GM21367 (cell line): ENCODE results near the gene MESP2.

ENCODE experiments used
- ATAC-seq: cut with Tn5 transposase; IDR thresholded peaks from one replicate; pipeline ENCODE4 v1.9.1; 2021; ENCODE audit not compliant: unreplicated experiment

Gene MESP2, protein sequence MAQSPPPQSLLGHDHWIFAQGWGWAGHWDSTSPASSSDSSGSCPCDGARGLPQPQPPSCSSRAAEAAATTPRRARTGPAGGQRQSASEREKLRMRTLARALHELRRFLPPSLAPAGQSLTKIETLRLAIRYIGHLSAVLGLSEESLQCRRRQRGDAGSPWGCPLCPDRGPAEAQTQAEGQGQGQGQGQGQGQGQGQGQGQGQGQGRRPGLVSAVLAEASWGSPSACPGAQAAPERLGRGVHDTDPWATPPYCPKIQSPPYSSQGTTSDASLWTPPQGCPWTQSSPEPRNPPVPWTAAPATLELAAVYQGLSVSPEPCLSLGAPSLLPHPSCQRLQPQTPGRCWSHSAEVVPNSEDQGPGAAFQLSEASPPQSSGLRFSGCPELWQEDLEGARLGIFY

GRCh38 chr15:89776274-89777072 is at the start of gene MESP2:
Gene MESP2 (plus strand): TSS chr15:89776332. CDS start chr15:89776358, 26 bp downstream.
- no peak for ATAC-seq

- ATAC-seq: no peak
Measured at GRCh38 chr15:89728254-89728653, 47.9 kb upstream of the MESP2 start.

DNA sequence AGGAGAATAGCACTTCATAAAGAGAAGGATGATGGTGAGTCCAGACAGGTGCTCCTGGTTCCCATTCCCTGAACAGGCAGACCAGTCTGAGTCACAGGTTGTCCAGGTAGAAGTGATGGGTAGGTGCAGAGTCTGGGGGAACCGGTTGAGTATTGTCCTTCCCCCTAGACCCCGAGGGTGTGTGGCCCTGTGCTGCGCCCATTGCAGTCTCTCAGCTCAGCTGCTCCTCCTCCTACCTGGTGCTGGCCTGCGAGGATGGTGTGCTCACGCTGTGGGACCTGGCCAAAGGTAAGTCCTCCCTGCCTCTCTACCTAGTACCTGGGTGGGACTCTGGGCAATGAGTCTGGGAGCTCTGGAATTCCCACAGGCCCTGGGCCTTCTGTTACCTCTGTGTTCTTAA is 44.9 kb upstream of the MESP2 start:
- no peak for ATAC-seq

GRCh38 chr15:89732451-89733172 is 43.5 kb upstream of the MESP2 start:
- no peak for ATAC-seq

DNA sequence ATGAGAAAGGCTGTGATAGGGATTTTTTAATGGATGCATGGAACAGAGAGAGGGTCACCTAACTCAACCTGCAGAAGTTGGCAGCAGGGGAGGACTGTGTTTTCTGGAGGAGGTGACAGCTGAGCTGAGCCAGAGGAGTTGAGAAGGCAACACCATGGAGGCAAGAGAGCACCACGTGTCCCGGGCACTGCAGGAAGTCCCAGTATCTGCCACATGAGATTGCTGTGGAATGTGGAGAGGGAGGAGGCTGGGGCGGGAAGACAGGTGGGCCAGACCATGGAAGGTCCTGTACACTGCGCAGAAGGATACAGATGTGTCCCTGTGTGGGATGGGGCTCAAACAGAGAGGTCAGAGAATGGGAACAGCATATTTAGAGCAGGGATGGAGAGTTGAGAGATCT is 40.4 kb upstream of the MESP2 start:
- no peak for ATAC-seq

DNA sequence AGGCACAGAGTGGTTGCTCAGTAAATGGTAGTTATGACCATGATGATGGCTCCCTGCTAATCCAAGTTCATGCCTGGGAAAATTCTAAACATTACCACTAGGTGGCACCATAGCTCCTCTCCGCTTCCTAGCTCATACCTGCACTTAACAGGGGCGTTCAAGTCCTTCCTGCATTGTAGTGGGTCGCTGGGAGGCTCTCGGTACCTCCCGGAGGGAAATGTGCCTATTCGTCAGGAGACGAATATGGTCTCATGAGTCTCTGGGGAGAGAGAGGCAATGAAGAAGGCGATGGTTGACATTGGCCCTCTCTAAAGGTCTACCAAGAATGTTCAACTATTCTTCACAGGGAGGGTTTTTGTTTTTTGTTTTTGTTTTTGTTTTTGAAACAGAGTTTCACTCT is 36.0 kb upstream of the MESP2 start:
- peak; percentile 75 for ATAC-seq

GRCh38 chr15:89743011-89743410 is 33.1 kb upstream of the MESP2 start:
- ATAC-seq: no peak

DNA sequence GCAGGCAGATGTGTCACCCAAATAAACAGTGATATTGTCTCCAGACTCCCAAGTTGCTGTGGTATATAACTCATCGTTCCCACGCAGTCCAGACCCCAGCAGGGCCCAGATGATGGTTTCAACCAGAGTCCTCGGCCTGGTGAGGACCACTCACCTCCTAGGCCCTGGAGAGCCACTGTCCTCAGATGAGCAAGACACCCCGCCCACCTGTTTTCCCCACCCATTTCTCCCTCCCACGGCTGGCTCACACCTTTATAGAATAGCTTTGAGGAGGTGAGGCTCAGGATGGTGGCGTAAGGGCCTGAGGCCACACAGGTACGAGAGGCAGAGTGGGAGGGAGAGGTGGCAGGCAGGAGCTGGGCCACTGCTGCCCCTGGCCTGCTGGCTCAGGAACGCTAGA is 32.5 kb upstream of the MESP2 start:
- ATAC-seq: no peak

DNA sequence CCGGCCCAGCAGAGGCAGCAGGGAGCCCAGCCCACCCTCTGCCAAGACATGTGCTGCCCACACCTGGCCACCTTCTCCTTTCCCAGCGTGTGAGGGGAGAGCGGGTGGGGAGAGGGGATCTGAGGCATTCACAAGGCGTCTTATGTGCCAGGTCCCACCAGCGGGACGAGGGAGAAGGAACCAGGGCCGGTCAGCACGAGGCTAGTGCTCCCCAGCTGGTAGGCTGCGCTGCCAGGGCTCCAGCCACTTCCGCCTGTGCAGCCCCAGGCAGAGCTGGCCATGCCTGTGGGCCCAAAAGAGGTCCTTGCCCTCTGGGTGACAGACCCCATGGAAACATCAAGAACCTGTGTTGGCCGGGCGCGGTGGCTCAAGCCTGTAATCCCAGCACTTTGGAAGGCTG is 31.0 kb upstream of the MESP2 start:
- ATAC-seq: no peak

- ATAC-seq: no peak
Measured at GRCh38 chr15:89745768-89746167, 30.4 kb upstream of the MESP2 start.

- ATAC-seq: no peak
Measured at GRCh38 chr15:89746386-89746780, 29.7 kb upstream of the MESP2 start.

DNA sequence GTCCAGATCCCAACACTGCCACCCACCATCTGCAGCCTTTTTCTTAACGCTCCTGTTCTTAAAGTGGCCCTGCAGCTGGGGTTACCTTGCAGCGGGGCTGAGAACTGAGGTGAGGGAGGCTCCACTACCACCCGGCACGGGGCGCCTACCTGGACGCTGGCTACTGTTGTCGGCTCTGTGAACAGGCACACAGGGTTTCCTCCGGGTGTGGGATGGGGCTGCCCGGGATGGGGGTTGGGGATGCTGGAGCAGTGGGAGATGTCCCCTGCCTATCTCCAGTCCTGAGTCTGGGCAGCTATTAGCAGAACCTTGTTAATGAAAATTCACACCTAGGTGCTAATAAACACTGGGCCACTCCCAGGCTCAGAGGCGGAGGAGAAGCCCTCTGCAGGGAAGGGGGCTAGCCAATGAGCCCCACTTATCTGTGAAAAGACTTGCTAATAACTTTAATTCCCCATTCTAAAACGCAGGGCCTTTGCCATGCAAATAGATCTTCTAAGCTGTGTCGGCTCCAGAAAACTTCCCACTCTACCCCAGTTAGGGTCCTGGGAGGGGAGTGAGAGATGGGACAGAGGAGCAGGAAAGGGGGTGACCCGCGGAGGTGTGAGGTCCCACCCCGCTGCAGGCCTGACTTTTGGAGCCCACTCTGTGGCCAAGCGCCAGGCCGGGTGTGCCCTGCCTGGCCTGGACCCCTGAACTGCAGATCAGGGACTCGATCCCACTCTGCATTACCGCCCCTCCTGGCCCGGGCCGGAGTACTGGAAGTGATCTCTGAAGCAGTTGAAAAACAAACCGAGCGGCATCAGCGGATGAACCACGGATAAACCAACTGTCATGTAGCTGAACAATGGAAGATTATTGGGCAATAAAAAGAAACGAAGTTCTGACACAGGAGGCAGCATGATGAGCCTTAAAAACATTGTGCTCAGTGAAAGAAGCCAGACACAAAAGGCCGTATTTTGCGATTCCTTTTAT is 28.1 kb upstream of the MESP2 start:
- no peak for ATAC-seq

DNA sequence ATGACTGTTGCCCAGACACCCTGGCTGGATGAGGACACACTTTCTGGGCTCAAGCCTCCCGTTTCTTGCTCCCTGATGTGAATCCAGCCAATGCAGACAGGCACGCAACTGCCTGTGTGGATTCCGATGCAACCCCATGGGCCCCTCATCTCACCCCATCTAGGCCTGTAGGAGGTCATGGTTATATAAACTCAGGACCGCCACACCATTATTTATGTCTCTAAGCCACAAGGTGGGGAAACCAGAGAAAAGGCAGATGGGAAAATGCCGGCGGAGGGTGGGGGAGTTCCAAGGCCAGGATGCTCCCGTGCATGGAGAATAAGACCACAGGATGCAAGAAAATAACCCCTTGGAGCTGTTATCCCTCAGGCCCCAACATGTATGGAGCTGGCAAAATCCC is 27.1 kb upstream of the MESP2 start:
- no peak for ATAC-seq

DNA sequence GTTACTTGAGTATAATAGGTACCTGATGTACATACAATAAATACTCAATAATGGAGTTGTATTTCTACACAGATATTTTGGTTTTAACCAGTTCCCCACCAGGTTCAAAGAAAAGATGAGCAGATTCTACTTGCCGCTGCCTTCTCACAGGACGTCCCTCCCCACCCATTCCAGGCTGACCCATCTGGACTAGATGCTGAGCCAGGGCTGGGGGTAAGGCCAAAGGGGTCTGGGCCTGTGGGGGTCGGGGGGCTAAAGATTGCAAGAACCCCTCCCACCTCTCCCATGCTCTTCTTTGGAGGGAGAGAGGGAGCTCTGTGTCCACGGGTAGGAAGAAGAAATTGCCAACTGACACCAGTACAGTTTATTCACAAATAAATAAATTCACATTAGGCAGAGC is 26.6 kb upstream of the MESP2 start:
- ATAC-seq: no peak

DNA sequence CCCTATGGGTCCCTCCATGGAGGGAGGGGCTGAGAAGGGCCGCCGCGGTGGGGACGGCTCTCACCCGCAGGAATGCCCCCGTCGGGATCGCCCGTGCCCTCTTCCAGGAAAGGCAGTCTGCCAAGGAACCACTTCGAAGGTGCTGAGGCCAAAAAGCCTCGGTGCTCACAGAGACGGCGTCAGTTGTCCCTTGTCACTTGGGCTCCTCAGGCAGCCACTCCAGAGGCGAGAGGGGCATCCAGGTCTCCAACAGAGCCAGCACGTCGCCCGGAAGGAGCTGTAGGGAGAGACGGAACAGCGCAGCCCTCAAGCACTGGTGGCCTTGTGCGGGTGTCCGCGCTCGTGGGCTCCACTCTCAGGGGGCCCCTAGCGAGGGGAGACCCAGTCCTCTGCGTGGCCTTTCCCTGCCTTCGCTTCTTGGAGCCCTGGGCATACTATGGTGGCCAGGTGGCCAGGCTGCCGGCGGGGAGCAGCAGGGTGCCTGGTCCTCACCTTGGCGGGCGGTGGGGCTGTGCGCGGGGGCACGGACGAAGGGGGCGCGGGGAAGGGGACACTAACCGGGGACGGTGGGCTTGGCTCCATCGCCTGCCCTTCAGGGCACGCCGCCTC is 26.1 kb upstream of the MESP2 start:
- peak; percentile 10 for ATAC-seq

GRCh38 chr15:89750560-89751542 is 25.3 kb upstream of the MESP2 start, which contains the start of gene MESP1:
Gene MESP1 (minus strand): TSS chr15:89751249. CDS start chr15:89751231, 18 bp downstream.
- peak; percentile 88 for ATAC-seq

GRCh38 chr15:89751748-89752147 is 24.4 kb upstream of the MESP2 start:
- ATAC-seq: no peak

- no peak for ATAC-seq
Measured at GRCh38 chr15:89753855-89754254, 22.3 kb upstream of the MESP2 start.
